ENCODE measurements around the gene MBD4. TPM values are rescaled to one million over a fixed set of nuclear protein-coding genes. Genes with fewer than 3 reads are reported as not detected.

MBD4 gene
- total RNA-seq, 1 experiment from 2014 or later, result 50.9 TPM

DNA sequence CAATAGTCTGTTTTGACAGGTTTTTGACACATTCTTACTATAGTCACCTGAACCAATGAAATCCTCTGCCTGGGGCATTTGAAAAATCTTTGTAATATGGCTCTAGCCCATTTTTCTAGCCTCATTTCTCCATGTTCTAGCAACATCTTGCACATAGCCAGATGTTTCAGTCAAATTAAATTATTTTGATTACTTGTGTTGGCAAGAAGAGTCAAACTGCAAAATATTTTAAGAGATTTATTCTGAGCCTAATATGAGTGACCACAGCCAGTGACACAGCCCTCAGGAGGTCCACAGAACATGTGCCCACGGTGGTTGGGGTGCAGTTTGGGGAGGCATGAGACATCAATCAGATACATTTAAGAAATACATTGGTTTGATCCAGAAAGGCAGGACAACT, 7.2 kb upstream of the MBD4 start:
- no TSS peak for BruUV-seq (replicated peaks)
- Histone ChIP-seq H3K36me3 (ENCODE audit: insufficient read depth, low read length, poor library complexity, severe bottlenecking) (peaks cover 5% of the 10 kb centered on the region), H3K9me3 (ENCODE audit: low read depth, low read length, poor library complexity, severe bottlenecking) (no peaks in the 10 kb centered on the region), H3K27ac (ENCODE audit: low read depth, low read length, poor library complexity, severe bottlenecking) (no peak overlapping the region), H3K4me3 (ENCODE audit: low read depth, low read length, poor library complexity, severe bottlenecking) (no peak overlapping the region), H3K4me1 (ENCODE audit: insufficient read depth, low read length, poor library complexity, severe bottlenecking) (peaks cover 11% of the 10 kb centered on the region), H3K27me3 (replicated peaks; ENCODE audit: insufficient read depth, low read depth, low read length, poor library complexity) (no peaks in the 10 kb centered on the region)
- DNase-seq (ENCODE audit: low spot score), result no peak
- ChIA-PET POLR2A (ENCODE audit: low non-redundant PET) (no interaction called here), CTCF (no interaction called here)
- intact Hi-C loops (cut with micrococcal nuclease; ENCODE audit: unreplicated experiment), result no loop called here
- TF ChIP-seq, protein P1, sequence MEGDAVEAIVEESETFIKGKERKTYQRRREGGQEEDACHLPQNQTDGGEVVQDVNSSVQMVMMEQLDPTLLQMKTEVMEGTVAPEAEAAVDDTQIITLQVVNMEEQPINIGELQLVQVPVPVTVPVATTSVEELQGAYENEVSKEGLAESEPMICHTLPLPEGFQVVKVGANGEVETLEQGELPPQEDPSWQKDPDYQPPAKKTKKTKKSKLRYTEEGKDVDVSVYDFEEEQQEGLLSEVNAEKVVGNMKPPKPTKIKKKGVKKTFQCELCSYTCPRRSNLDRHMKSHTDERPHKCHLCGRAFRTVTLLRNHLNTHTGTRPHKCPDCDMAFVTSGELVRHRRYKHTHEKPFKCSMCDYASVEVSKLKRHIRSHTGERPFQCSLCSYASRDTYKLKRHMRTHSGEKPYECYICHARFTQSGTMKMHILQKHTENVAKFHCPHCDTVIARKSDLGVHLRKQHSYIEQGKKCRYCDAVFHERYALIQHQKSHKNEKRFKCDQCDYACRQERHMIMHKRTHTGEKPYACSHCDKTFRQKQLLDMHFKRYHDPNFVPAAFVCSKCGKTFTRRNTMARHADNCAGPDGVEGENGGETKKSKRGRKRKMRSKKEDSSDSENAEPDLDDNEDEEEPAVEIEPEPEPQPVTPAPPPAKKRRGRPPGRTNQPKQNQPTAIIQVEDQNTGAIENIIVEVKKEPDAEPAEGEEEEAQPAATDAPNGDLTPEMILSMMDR (conservative IDR thresholded peaks at IDR 0.05; ENCODE audit: low read depth, low read length), result no peak
- no peak for TF ChIP-seq EZH2 (IDR thresholded peaks at IDR 0.05; ENCODE audit: borderline replicate concordance, low read depth, low read length, poor library complexity, severe bottlenecking)

DNA sequence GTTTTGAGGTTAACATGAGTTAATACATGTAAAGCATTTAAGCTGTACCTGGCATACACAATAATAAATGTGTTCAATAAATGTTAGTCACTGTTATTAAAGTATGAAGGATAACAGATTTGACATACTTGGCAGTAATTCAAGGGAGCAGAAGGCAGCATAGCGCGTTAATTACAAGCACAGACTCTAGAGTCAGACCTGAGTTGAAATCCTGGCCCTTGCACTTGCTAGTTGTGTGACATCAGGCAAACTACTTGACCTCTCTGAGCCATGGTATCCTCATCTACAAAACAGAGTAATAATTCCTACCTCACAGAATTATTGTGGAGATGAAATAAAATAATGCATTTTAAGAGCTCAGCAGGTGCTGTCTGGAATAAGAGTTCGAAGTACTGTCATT, 5.7 kb upstream of the MBD4 start:
- Histone ChIP-seq H3K4me1 (ENCODE audit: insufficient read depth, low read length, poor library complexity, severe bottlenecking) (peaks cover 22% of the 10 kb centered on the region), H3K4me3 (ENCODE audit: low read depth, low read length, poor library complexity, severe bottlenecking) (no peak overlapping the region), H3K36me3 (ENCODE audit: insufficient read depth, low read length, poor library complexity, severe bottlenecking) (no peaks in the 10 kb centered on the region), H3K9me3 (ENCODE audit: low read depth, low read length, poor library complexity, severe bottlenecking) (no peaks in the 10 kb centered on the region), H3K27me3 (replicated peaks; ENCODE audit: insufficient read depth, low read depth, low read length, poor library complexity) (no peaks in the 10 kb centered on the region), H3K27ac (ENCODE audit: low read depth, low read length, poor library complexity, severe bottlenecking) (no peak overlapping the region)
- DNase-seq (ENCODE audit: low spot score), result no peak
- CTCF ChIA-PET, result no interaction called here
- POLR2A ChIA-PET (ENCODE audit: low non-redundant PET), result no interaction called here
- no TSS peak for BruUV-seq (replicated peaks)
- intact Hi-C loops (cut with micrococcal nuclease; ENCODE audit: unreplicated experiment), result no loop called here
- TF ChIP-seq EZH2 (IDR thresholded peaks at IDR 0.05; ENCODE audit: borderline replicate concordance, low read depth, low read length, poor library complexity, severe bottlenecking), result no peak
- TF ChIP-seq, protein P1 (conservative IDR thresholded peaks at IDR 0.05; ENCODE audit: low read depth, low read length), result no peak

DNA sequence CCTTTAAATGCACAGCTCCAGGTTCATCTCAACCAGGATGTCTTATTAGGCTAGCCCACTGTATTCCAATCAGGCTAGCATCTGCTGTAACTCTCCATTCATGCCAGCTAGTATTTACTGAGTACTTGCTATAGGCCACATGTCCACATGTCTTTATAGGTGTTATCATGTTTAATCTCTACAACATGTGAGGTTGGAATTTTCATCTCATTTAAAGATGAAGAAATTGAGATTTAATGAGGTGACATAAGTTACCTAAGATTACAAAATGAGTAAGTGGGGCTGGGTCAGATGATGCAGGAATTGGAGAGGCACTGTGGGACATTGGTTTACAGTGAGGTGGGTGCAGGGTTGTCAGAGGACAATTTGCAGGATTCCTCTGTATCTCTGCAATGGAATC, 3.2 kb upstream of the MBD4 start:
- Histone ChIP-seq H3K27me3 (replicated peaks; ENCODE audit: insufficient read depth, low read depth, low read length, poor library complexity) (no peaks in the 10 kb centered on the region), H3K4me1 (ENCODE audit: insufficient read depth, low read length, poor library complexity, severe bottlenecking) (peaks cover 21% of the 10 kb centered on the region), H3K27ac (ENCODE audit: low read depth, low read length, poor library complexity, severe bottlenecking) (no peak overlapping the region), H3K4me3 (ENCODE audit: low read depth, low read length, poor library complexity, severe bottlenecking) (no peak overlapping the region), H3K9me3 (ENCODE audit: low read depth, low read length, poor library complexity, severe bottlenecking) (no peaks in the 10 kb centered on the region), H3K36me3 (ENCODE audit: insufficient read depth, low read length, poor library complexity, severe bottlenecking) (peaks cover under 1% of the 10 kb centered on the region)
- intact Hi-C loops (cut with micrococcal nuclease; ENCODE audit: unreplicated experiment), result no loop called here
- BruUV-seq (replicated peaks), result no TSS peak
- DNase-seq (ENCODE audit: low spot score), result no peak
- ChIA-PET CTCF (no interaction called here), POLR2A (ENCODE audit: low non-redundant PET) (no interaction called here)
- TF ChIP-seq EZH2 (IDR thresholded peaks at IDR 0.05; ENCODE audit: borderline replicate concordance, low read depth, low read length, poor library complexity, severe bottlenecking), result no peak
- TF ChIP-seq, protein P1 (conservative IDR thresholded peaks at IDR 0.05; ENCODE audit: low read depth, low read length), result no peak
